ENCODE measurements around the gene TIMM10B.

Gene TIMM10B

DNA sequence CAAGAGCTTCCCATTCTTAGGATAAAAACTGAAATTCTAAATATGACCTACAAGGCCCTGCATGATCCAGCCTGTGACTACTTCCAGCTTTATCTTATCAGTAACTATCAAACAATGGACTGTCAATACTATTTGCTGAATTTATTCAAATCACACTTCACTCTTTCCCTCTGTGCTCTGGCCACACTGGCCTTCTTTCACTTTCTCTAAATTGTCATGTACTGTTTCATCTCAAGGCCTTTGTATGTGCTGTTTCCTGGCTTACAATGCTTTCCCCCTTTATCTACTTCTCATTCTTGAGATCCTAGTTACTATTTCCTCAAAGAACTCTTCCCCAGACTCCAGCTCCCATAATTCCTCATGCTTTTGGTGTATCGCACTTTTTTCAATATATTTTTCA is 5.6 kb downstream of the TIMM10B start:
- TF ChIP-seq, protein P1, sequence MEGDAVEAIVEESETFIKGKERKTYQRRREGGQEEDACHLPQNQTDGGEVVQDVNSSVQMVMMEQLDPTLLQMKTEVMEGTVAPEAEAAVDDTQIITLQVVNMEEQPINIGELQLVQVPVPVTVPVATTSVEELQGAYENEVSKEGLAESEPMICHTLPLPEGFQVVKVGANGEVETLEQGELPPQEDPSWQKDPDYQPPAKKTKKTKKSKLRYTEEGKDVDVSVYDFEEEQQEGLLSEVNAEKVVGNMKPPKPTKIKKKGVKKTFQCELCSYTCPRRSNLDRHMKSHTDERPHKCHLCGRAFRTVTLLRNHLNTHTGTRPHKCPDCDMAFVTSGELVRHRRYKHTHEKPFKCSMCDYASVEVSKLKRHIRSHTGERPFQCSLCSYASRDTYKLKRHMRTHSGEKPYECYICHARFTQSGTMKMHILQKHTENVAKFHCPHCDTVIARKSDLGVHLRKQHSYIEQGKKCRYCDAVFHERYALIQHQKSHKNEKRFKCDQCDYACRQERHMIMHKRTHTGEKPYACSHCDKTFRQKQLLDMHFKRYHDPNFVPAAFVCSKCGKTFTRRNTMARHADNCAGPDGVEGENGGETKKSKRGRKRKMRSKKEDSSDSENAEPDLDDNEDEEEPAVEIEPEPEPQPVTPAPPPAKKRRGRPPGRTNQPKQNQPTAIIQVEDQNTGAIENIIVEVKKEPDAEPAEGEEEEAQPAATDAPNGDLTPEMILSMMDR (IDR thresholded peaks at IDR 0.05; ENCODE audit: extremely low read depth, insufficient read depth, missing control alignments): no peak
- no peak for DNase-seq (ENCODE audit: low spot score)
- in situ Hi-C loops (cut with MboI; ENCODE audit: low pct_unique_long_range_greater_than_20kb, low sequenced_read_pairs, unreplicated experiment): no loop called here

DNA sequence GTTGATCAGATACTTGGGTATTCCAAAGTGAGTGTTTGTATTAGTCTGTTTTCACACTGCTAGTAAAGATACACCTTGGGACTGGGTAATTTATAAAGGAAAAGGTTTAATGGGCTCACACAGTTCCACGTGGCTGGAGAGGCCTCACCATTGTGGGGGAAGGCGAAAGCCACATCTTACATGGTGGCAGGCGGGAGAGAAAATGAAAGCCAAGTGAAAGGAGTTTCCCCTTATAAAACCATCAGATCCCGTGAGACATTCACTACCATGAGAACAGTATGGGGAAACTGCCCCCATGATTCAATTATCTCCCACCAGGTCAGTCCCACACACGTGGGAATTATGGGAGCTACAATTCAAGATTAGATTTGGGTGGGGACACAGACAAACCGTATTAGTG is 7.0 kb downstream of the TIMM10B start:
- DNase-seq (ENCODE audit: low spot score): no peak
- in situ Hi-C loops (cut with MboI; ENCODE audit: low pct_unique_long_range_greater_than_20kb, low sequenced_read_pairs, unreplicated experiment): no loop called here

GRCh38 chr11:6488821-6489220 is 7.5 kb downstream of the TIMM10B start:
- TF ChIP-seq, protein P1 (IDR thresholded peaks at IDR 0.05; ENCODE audit: extremely low read depth, insufficient read depth, missing control alignments): no peak
- DNase-seq (ENCODE audit: low spot score): no peak
- in situ Hi-C loops (cut with MboI; ENCODE audit: low pct_unique_long_range_greater_than_20kb, low sequenced_read_pairs, unreplicated experiment): no loop called here

More for the DNA sequence above, 7.0 kb downstream of the TIMM10B start:
- TF ChIP-seq, protein P1 (IDR thresholded peaks at IDR 0.05; ENCODE audit: extremely low read depth, insufficient read depth, missing control alignments): no peak

GRCh38 chr11:6489306-6489705 is 8.0 kb downstream of the TIMM10B start:
- DNase-seq (ENCODE audit: low spot score): no peak
- TF ChIP-seq, protein P1 (IDR thresholded peaks at IDR 0.05; ENCODE audit: extremely low read depth, insufficient read depth, missing control alignments): no peak
- in situ Hi-C loops (cut with MboI; ENCODE audit: low pct_unique_long_range_greater_than_20kb, low sequenced_read_pairs, unreplicated experiment): no loop called here

GRCh38 chr11:6497069-6497839 is 16.0 kb downstream of the TIMM10B start, which contains the start of gene DNHD1:
Gene DNHD1, plus strand, starts transcription at chr11:6497280. Its CDS starts 936 bp downstream, at chr11:6498216.
- DNase-seq (ENCODE audit: low spot score): no peak
- TF ChIP-seq, protein P1 (IDR thresholded peaks at IDR 0.05; ENCODE audit: extremely low read depth, insufficient read depth, missing control alignments): no peak
- in situ Hi-C loops (cut with MboI; ENCODE audit: low pct_unique_long_range_greater_than_20kb, low sequenced_read_pairs, unreplicated experiment): no loop called here

DNA sequence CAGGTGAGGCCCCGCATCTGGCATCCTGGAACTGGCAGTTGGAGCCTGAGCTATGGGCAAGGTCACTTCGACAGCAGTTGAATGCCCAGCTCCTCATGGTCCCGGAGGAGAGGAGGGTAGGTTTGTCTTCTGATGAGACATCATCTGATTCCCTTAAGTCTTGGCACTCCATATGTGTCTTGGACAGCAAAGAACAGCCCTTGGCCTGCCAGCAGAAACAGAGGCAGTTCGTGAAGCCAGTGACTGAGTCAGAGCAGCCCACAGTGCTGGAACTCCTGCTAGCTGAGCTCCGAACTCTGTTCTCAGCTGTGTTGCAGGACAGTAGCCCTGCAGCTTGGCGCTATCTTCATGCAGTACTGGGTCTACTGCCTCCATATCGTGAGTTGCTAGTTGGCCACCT is 16.8 kb downstream of the TIMM10B start:
- in situ Hi-C loops (cut with MboI; ENCODE audit: low pct_unique_long_range_greater_than_20kb, low sequenced_read_pairs, unreplicated experiment): no loop called here
- TF ChIP-seq, protein P1 (IDR thresholded peaks at IDR 0.05; ENCODE audit: extremely low read depth, insufficient read depth, missing control alignments): no peak
- DNase-seq (ENCODE audit: low spot score): no peak
